ENCODE results near the gene ENSA.

DNA sequence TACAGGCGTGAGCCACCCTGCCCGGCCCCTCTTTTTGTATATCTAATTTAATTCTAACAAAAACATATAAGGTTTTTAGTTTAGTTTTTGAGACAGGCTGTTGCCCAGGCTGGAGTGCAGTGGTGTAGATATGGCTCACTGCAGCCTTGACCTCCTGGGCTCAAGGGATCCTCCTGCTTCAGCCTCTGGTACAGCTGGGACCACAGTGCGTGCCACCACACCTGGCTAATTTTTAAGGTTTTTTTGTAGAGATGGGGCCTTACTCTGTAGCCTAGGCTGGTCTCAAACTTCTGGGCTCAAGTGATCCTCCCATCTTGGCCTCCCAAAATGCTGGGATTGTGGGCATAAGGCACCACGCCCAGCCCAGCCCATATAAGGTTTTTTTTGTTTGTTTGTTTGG lies 18.8 kb downstream of the ENSA start:
- no peak for TF ChIP-seq POLR2A (IDR thresholded peaks at IDR 0.05; ENCODE audit: low read length)
- TF ChIP-seq GATA1 (IDR thresholded peaks at IDR 0.05; ENCODE audit: low read depth, low read length): no peak
